OCI-LY7 (cell line): Measurements from ENCODE around the gene TM9SF2. TPM values are rescaled to one million over a fixed set of nuclear protein-coding genes. Genes with fewer than 3 reads are reported as not detected.

Experiments
- BruUV-seq: library from RNA; stranded (reverse); fragments of 400-500 nt; replicated peaks from 2 replicates; lab custom pipeline; 2021; lab: Mats Ljungman, UMichigan
- CTCF ChIA-PET: fragments of 300-600 bp; sonication (Branson Sonifier 250); formaldehyde crosslinking; loops from one replicate; lab custom pipeline; 2022; ENCODE audit warnings: antibody characterized with exemption; ENCODE audit not compliant: unreplicated experiment; lab: Charles Lee
- POLR2A ChIA-PET: fragments of 300-600 bp; sonication (Branson Sonifier 250); formaldehyde crosslinking; loops from one replicate; lab custom pipeline; 2022; ENCODE audit warnings: antibody characterized with exemption; lab: Charles Lee
- DNase-seq: peaks from one replicate; pipeline ENCODE4 v3.0.0-alpha.2; 2015; ENCODE audit warnings: low spot score
- H2AFZ ChIP-seq: fragments of 200-600 bp; sonication (generic), shearing (Covaris generic); 2 replicates; pipeline ENCODE4 v1.6.1; 2014; ENCODE audit warnings: mild to moderate bottlenecking, antibody characterized with exemption, low read length, moderate library complexity
- H3K27ac ChIP-seq: fragments of 200-600 bp; sonication (generic); 2 replicates; pipeline ENCODE4 v1.5.1; 2014; ENCODE audit warnings: mixed run types, low read depth, mild to moderate bottlenecking, moderate library complexity, low read length, inconsistent platforms; ENCODE audit not compliant: poor library complexity, severe bottlenecking
- H3K36me3 ChIP-seq: fragments of 200-600 bp; sonication (generic); 2 replicates; pipeline ENCODE4 v1.6.1; 2014; ENCODE audit warnings: mild to moderate bottlenecking, antibody characterized with exemption, low read length, moderate library complexity, mixed read lengths; ENCODE audit not compliant: insufficient read depth
- H3K4me1 ChIP-seq: fragments of 200-600 bp; sonication (generic); 2 replicates; pipeline ENCODE4 v1.5.1; 2014; ENCODE audit warnings: mild to moderate bottlenecking, low read length; ENCODE audit not compliant: insufficient read depth, poor library complexity, severe bottlenecking
- H3K4me2 ChIP-seq: fragments of 200-600 bp; sonication (generic); 2 replicates; pipeline ENCODE4 v1.6.1; 2014; ENCODE audit warnings: mild to moderate bottlenecking, low read length
- H3K4me3 ChIP-seq: fragments of 200-600 bp; sonication (generic); 2 replicates; pipeline ENCODE4 v1.5.1; 2014; ENCODE audit warnings: mild to moderate bottlenecking, low read depth, low read length; ENCODE audit not compliant: poor library complexity, severe bottlenecking
- H3K79me2 ChIP-seq: fragments of 200-600 bp; sonication (generic); 2 replicates; pipeline ENCODE4 v1.6.1; 2016; ENCODE audit warnings: low read depth, mild to moderate bottlenecking, low read length, moderate library complexity, mixed read lengths; ENCODE audit not compliant: insufficient read depth
- H3K9me2 ChIP-seq: fragments of 200-600 bp; sonication (generic); 2 replicates; pipeline ENCODE4 v1.6.1; 2016; ENCODE audit warnings: mild to moderate bottlenecking, low read length, mixed read lengths; ENCODE audit not compliant: insufficient read depth
- H3K9me3 ChIP-seq: fragments of 200-600 bp; sonication (generic); 2 replicates; pipeline ENCODE4 v1.6.1; 2014; ENCODE audit warnings: mild to moderate bottlenecking, mixed run types, low read length, mixed read lengths
- H4K20me1 ChIP-seq: fragments of 200-600 bp; sonication (generic); 2 replicates; pipeline ENCODE4 v1.6.1; 2014; ENCODE audit warnings: mild to moderate bottlenecking, antibody characterized with exemption, low read length, moderate library complexity, mixed read lengths; ENCODE audit not compliant: insufficient read depth
- EZH2phosphoT487 ChIP-seq: fragments of 200-600 bp; sonication (generic); IDR thresholded peaks from 2 replicates; pipeline ENCODE4 v1.6.1; 2018; ENCODE audit warnings: low read depth, borderline replicate concordance, mild to moderate bottlenecking, mixed run types, antibody characterized with exemption, low read length, moderate library complexity, mixed read lengths
- intact Hi-C: fragments of 100-400 bp; cut with micrococcal nuclease; formaldehyde crosslinking; loops from one replicate; pipeline ENCODE4 v1.10.0; 2022; ENCODE audit not compliant: unreplicated experiment
- total RNA-seq, 2 experiments: library from RNA; depleted of rRNA in 1 of 2; stranded (reverse); fragments of >200 nt in 1 of 2; shearing (Covaris generic) in 1 of 2; gene quantifications; 2 replicates each; pipeline ENCODE4 v1.2.3, GENCODE V29; 2014 to 2022
- TF ChIP-seq, protein P1 (sequence below): fragments of 200-600 bp; sonication (generic); conservative IDR thresholded peaks from 2 replicates; pipeline ENCODE4 v1.5.1; 2014; ENCODE audit warnings: mild to moderate bottlenecking, antibody characterized with exemption, low read length, moderate library complexity, mixed read lengths

Gene TM9SF2
- total RNA-seq, 2 experiments from 2014 or later: 17.8 to 27.3 TPM

DNA sequence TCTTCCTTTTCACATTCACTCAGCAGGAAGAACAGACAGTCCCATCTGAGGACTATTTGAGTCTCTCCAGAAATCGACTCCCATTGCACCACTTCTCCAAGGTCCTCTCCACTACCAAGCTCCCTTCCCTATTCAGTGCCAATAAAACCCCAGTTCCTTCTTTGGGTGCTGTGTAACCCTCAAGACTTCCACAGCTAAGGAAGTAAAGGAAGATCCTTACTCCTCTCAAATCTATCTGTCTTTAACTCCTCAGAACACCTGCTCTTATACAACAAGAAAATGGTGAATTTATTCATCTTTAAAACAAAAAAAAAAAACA, 29.2 kb upstream of the TM9SF2 start:
- POLR2A ChIA-PET: no interaction called here
- TF ChIP-seq EZH2phosphoT487: no peak
- TF ChIP-seq, protein P1, sequence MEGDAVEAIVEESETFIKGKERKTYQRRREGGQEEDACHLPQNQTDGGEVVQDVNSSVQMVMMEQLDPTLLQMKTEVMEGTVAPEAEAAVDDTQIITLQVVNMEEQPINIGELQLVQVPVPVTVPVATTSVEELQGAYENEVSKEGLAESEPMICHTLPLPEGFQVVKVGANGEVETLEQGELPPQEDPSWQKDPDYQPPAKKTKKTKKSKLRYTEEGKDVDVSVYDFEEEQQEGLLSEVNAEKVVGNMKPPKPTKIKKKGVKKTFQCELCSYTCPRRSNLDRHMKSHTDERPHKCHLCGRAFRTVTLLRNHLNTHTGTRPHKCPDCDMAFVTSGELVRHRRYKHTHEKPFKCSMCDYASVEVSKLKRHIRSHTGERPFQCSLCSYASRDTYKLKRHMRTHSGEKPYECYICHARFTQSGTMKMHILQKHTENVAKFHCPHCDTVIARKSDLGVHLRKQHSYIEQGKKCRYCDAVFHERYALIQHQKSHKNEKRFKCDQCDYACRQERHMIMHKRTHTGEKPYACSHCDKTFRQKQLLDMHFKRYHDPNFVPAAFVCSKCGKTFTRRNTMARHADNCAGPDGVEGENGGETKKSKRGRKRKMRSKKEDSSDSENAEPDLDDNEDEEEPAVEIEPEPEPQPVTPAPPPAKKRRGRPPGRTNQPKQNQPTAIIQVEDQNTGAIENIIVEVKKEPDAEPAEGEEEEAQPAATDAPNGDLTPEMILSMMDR: no peak
- Histone ChIP-seq H3K9me2 (no peaks in the 10 kb centered on the region), H3K36me3 (no peaks in the 10 kb centered on the region), H3K27ac (no peak overlapping the region), H4K20me1 (no peaks in the 10 kb centered on the region), H2AFZ (no peak overlapping the region), H3K79me2 (no peaks in the 10 kb centered on the region), H3K4me3 (no peak overlapping the region), H3K9me3 (no peaks in the 10 kb centered on the region), H3K4me2 (no peak overlapping the region), H3K4me1 (no peaks in the 10 kb centered on the region)
- BruUV-seq: no TSS peak
- DNase-seq: no peak
- CTCF ChIA-PET: no interaction called here
- intact Hi-C loops: no loop called here

DNA sequence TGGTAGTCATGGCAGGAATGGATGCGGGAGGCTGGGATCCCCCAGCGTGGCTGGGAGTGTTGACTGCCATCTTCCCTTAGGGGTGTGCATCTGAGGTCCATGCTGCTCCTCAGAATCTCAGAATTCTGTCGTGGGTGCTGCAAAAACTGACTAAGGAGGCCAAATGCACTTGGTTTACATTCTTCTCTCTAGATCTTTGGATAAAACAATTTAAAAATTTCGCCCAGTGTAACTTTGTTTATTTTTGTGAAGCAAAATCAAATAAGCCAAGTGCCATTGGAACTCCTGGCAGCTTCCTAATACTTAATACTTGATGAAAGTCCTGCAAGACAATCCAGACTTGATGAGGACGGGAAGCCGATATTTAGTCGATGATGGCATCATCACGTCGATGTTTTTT, 27.8 kb upstream of the TM9SF2 start:
- Histone ChIP-seq H3K4me1 (no peaks in the 10 kb centered on the region), H2AFZ (no peak overlapping the region), H3K36me3 (no peaks in the 10 kb centered on the region), H3K9me3 (no peaks in the 10 kb centered on the region), H3K79me2 (no peaks in the 10 kb centered on the region), H3K4me2 (no peak overlapping the region), H3K9me2 (no peaks in the 10 kb centered on the region), H4K20me1 (no peaks in the 10 kb centered on the region), H3K27ac (no peak overlapping the region), H3K4me3 (no peak overlapping the region)
- ChIA-PET POLR2A (no interaction called here), CTCF (no interaction called here)
- no peak for DNase-seq
- intact Hi-C loops: no loop called here
- BruUV-seq: no TSS peak
- TF ChIP-seq, protein P1: no peak
- no peak for TF ChIP-seq EZH2phosphoT487

DNA sequence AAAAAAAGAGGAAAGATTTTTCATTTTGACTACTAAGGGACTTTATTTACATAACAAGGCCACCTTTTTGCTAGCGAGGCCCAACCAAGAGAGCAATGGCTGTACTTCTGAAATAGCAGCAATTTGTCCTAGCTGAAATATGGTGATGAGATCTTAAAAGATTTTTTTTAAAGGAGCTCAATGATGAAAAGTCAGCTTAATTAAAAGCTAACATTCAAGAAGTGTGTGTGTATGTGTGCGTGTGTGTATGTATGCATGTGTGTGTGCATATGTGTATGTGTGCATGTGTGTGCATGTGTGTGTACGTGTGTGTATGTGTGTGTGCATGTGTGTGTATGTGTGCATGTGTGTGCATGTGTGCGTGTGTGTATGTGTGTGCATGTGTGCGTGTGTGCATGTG, 24.6 kb upstream of the TM9SF2 start:
- Histone ChIP-seq H4K20me1 (no peaks in the 10 kb centered on the region), H3K4me3 (no peak overlapping the region), H3K9me2 (no peaks in the 10 kb centered on the region), H3K36me3 (no peaks in the 10 kb centered on the region), H3K4me2 (peak overlapping the region; percentile 23; the same call in 1 of the 2 replicates), H2AFZ (no peak overlapping the region), H3K4me1 (no peaks in the 10 kb centered on the region), H3K9me3 (no peaks in the 10 kb centered on the region), H3K27ac (no peak overlapping the region), H3K79me2 (no peaks in the 10 kb centered on the region)
- BruUV-seq: no TSS peak
- ChIA-PET POLR2A (interaction anchor here (0.6 kb wide), 1 partner anchor 13 kb away, joined by 6 read pairs; no protein-coding TSS in a partner anchor), CTCF (interaction anchor here (0.7 kb wide), 1 partner anchor 38 kb away, joined by 3 read pairs; no protein-coding TSS in a partner anchor)
- no peak for DNase-seq
- intact Hi-C loops: no loop called here
- no peak for TF ChIP-seq EZH2phosphoT487
- TF ChIP-seq, protein P1: no peak
